Measurements from ENCODE around the gene ASZ1. TPM values are rescaled to one million over a fixed set of nuclear protein-coding genes. Genes with fewer than 3 reads are reported as not detected.

Gene ASZ1
- total RNA-seq, 1 donor from 2014 or later: not detected

DNA sequence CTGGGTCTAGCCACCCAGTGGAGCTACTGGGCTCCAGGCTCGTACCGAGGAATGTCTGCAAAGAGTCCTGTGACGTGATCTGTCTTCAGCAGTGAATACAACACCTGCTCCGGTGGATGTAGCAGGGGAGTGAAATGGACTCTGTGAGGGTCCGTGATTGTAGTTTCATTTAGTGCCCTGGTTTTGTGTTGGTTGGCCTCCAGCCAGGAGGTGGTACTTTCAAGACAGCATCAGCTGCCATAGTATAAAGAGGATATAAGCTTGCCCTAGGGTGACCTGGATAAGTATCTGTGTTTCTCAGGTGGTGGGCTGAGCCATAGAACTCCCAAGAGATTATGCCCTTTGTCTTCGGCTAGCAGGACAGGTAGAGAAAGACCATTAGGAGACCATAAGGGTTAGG is 79.8 kb downstream of the ASZ1 start:
- no peak for DNase-seq (ENCODE audit: extremely low read depth, low read depth, low spot score)

DNA sequence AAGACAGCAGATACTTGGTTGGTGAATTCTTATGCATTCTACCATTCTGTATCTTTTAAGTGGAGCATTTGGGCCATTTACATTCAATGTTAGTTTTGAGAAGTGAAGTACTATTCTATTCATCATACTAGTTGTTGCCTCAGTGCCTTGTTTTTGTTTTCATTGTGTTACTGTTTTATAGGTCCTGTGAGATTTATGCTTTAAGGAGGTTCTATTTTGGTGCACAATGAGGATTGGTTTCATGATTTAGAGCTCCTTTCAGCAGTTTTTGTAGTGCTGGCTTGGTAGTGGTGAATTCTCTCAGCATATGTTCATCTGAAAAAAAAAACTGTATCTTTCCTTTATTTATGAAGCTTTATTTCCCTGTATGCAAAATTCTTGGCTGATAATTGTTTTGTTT is 81.1 kb downstream of the ASZ1 start:
- no peak for DNase-seq (ENCODE audit: extremely low read depth, low read depth, low spot score)

DNA sequence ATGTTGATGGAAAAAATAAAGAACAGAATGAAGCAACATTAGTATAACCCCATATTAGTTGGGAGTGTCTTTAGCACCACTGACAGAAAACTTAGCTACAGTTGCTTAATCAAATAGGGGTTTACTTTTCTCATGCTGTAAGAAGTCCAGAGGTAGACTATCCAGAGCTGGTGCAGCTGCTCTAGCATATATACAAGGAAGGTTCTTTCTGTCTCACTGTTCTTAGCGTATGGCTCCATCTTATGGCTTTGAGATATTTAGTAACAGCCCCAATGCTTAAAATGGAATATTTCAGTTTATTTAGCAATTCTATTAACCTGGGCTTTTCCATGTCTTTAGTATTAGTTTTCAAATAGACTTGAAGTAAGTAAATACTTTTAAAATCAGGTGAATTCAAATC is 89.3 kb downstream of the ASZ1 start:
- DNase-seq (ENCODE audit: extremely low read depth, low read depth, low spot score): no peak

DNA sequence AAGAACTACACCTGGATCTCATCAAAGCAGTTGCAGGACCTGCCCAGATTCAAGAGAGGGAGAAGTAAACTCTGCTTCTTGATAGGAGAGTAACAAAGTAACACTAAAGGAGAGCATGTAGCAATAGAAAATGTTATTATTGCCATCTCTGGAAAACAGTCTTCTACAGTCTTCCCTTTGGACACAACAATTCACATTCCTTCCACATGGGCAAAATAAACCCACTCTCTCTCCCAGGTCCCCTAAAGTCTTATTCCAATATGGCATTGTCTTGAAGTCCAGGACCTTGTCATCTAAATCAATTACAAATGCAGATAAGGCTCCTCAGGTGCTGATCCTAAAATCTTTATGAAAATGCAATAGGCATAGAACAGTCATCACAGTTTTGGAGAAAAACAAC is 94.1 kb downstream of the ASZ1 start:
- DNase-seq (ENCODE audit: extremely low read depth, low read depth, low spot score): no peak

DNA sequence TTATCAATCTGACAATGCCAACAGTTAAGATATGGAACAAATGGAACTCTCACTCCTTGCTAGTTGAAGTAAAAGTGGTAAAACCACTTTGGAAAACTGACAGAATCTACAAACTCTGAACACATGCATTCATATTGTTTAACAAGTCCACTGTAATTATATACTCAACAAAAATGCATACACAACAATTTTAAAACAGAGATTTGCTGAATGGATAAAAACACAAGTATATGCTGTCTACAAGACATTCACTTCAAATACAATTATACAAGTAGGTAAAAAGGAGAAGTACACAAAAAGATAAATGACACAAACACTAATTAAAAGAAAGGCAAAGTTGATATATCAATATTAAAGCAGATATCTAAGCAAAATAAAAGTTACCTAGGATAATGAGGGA is 95.3 kb downstream of the ASZ1 start:
- no peak for DNase-seq (ENCODE audit: extremely low read depth, low read depth, low spot score)

DNA sequence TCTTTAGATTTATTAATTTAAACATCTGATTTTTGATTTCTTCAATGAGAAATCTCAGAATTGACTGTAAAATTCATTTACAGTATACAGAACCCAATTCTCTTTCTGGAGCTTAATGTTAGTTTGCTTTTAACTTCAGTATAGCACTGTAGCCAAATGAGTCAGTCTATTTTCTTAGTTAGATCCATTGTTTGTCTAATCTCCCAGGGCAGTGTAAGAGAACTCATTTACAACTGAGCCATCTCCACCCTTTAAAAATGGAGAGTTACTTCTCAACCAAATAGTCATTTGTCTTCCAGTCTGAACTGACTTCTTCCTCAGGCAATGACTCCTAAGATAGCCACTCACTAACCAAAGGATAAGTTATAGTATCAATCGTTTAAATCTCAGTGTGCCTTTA is 101.5 kb downstream of the ASZ1 start:
- DNase-seq (ENCODE audit: extremely low read depth, low read depth, low spot score): no peak

DNA sequence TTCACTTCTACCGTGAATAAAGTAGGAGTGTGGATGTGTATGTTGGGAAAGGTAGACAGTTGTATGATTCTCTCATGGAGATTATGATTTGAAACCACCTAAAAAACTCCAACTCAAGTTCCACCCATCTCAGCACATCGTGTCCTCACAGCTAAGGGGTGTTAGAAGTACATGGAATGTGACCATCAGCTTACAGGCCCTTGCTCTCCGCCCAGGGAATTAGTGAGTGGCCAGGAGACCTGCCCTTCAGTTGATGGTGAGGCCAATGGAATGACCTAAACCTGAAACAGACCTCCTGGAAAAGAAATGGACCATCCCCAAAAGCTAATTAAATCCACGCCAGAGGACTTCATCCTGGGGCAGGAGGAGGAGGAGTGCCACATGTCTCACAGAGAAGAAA is 102.3 kb downstream of the ASZ1 start:
- no peak for DNase-seq (ENCODE audit: extremely low read depth, low read depth, low spot score)

DNA sequence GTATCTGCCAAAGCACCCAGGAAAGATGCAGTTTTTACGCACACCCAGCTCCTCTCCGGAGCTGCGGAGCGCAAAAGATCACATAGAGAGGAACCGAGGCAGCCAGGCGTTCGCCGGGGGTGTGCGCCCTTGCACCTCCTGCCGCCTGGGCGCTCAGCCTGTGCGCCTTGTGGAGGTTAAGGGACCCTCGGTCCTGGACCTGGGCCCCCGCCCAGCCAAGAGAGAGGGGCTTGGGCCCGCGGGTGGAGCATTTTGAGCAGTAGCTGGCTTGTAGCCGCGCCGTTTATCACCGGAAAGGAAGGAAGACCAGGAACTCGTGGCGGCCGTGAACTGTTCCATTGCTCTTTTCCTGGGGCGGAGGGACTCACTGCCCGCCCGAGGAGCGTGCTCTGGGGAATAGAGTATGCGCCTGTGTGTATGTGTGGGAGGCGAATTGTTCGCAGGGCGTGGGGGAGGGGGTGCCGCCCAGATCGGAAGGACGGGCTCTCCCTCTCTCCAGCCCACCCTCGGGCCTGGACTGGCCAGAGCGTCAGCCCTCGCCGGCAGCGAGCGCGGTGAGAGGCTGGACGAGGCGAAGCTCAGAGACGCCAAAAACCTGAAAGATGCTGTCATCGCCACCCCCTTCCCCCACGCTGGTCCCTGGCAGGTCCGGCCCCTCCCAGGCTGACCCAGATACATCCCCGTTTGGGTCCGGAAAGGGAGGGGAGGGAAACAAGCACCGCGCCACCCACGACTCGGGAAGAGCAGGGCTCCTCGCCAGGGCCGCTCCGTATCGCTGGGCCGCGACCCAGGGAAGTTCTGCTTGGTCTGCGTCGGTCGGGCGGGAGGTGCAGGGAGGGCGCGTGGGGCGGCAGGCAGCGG is 103.2 kb downstream of the ASZ1 start:
- DNase-seq (ENCODE audit: extremely low read depth, low read depth, low spot score): no peak

DNA sequence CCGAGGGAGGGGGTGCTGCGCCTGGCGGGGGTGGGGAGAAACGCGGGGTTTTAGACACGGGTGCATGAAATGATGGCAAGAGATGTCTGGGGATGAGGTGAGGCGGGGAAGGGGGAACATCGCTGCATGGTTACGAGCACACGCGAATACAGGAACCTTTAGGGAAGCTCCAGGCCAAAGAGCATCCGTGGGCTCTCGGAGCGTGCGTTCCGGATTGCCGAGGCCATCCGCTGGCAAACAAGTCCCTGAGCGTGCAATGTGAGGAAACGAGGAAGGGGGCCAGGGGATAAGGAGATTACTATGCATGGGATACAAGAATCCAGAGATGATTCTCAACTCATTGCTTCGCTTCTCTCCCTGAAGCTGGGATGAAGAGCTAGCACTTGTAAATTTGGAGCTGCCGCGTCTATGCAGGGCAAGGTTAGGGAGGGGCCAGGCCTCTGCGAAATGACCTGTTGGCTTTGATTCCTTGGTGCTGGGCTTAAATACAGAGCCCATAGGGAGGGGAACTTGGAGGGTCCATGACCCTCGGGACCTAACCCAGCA is 103.9 kb downstream of the ASZ1 start:
- DNase-seq (ENCODE audit: extremely low read depth, low read depth, low spot score): no peak

DNA sequence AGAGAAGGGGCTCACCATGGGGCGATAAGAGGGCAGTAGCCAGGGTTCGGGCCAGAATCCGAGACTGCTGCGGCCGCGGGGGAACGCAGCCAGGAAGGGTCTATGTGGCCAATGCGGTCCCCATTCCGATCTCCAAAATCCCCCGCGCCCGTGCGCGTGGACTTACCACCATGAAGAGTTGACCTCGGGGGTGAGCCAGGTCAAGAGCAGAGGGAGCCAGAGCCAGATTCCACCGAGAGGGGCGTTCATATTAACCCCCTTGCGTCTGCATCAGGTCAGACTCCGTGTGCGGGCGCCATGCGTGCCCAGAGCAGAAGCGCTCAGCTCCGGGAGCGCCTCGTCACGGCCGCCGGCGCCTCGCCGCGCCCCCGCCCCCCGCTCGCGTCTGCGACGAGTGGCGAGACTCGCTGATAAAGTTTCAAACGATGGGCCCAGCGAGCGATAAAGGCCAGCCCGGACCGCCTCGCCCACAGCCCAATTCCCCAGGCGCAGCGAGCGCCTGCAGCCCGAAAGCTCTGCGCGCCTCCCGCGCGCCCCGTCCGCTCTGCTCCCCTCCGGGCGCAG is 104.5 kb downstream of the ASZ1 start, which contains the start of gene WNT2:
Gene WNT2, minus strand, starts transcription at position 318 of the 564 bp plus-strand sequence. Its CDS starts 69 bp downstream, at position 249.
- DNase-seq (ENCODE audit: extremely low read depth, low read depth, low spot score): no peak

DNA sequence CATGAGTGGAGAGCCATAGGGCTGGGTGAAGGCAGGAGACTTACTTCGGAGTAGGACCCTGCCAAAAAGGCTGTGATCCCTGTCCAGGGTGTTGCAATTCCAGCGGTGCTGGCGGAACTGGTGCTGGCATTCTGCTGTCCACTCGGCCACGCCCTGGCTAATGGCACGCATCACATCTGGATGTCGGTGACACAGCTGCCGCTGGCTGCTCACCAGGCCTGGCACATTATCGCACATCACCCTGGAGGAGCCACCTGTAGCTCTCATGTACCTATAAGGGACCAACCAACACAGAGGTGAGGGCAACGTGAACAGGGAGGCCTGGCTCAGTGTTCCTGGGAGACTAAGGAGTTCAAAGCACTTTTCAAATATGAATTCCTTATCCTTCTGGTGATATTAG is 106.8 kb downstream of the ASZ1 start:
- no peak for DNase-seq (ENCODE audit: extremely low read depth, low read depth, low spot score)

DNA sequence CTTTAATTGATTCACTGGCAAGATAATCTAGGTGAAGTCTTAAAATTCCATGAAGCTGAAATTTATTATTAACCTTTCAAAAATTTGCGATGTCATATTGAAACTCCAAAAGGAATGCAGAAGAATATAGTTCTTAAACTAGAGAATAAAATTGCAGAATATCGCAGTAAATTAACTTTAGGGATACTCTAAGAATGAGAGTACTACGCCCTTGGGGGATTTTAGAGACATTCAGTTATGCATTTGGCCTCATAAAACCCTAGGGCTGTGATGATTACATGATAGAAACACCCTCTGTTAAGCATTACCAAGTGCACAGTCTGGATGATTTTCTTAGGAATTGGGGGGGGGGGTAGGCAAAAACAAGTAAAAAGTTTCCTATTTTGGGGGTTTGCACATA is 108.1 kb downstream of the ASZ1 start:
- DNase-seq (ENCODE audit: extremely low read depth, low read depth, low spot score): no peak

DNA sequence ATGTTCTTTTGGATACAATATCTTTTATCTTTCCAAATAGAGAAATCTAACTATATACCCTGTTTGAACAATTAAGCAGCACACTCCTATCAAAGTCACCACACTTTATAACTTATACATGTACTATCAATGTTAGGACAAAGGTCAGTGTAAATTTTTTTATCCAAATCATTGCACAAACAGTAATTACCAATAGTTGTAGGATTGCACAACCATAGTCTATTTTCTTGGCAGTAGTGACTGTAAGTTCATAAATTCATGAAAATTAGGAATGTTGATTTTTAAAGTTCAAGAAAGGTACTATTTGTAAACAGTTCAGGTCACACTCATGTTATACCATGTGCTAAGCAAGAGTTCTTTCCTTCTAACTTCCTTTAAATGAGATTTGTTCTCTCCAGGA is 113.7 kb downstream of the ASZ1 start:
- DNase-seq (ENCODE audit: extremely low read depth, low read depth, low spot score): no peak

Other genes starting within 250 kb of the ASZ1 start
- gene WNT2, start 104.4 kb downstream of the ASZ1 start, total RNA-seq: not detected in 2 replicates
- not detected in 2 replicates for gene CFTR, start 52.5 kb upstream of the ASZ1 start, total RNA-seq